Measurements from ENCODE around the gene LGMN.

- no peak for TF ChIP-seq CTCF (IDR thresholded peaks at IDR 0.05; ENCODE audit: poor library complexity)
- TF ChIP-seq EZH2 (IDR thresholded peaks at IDR 0.05; ENCODE audit: borderline replicate concordance), result no peak
- TF ChIP-seq EZH2phosphoT487 (IDR thresholded peaks at IDR 0.05; ENCODE audit: low read depth, severe bottlenecking, unreplicated experiment), result no peak
These were observed 4.8 kb upstream of the LGMN start for GRCh38 chr14:92753250-92753649.

All from hepatocyte (in vitro differentiated cells).